ENCODE data around the gene CCL23.

- TF ChIP-seq FOS (IDR thresholded peaks at IDR 0.05; ENCODE audit: borderline replicate concordance, insufficient read depth, low read length), result no peak
- TF ChIP-seq POLR2AphosphoS5 (IDR thresholded peaks at IDR 0.05; ENCODE audit: insufficient read depth, low read depth, low read length), result no peak
- TF ChIP-seq CTCF (IDR thresholded peaks at IDR 0.05; ENCODE audit: extremely low read depth in 1 of 2, insufficient read depth in 1 of 2, low read depth in 1 of 2, low read length in 2 of 2), result no peak
- TF ChIP-seq MAX (IDR thresholded peaks at IDR 0.05; ENCODE audit: insufficient read depth, insufficient read length), result no peak
- no peak for TF ChIP-seq POLR2A (IDR thresholded peaks at IDR 0.05; ENCODE audit: low read depth, low read length)
- no peak for TF ChIP-seq EZH2 (IDR thresholded peaks at IDR 0.05; ENCODE audit: borderline replicate concordance, low read depth, low read length, severe bottlenecking)
- no peak for TF ChIP-seq GATA2 (IDR thresholded peaks at IDR 0.05; ENCODE audit: insufficient read depth, insufficient read length, low read depth, low read length)
- TF ChIP-seq JUN (IDR thresholded peaks at IDR 0.05; ENCODE audit: borderline replicate concordance, insufficient read depth, insufficient read length, low read depth), result no peak
Observed at GRCh38 chr17:35977509-35977908, 40.3 kb downstream of the CCL23 start.

Measured in endothelial cell of umbilical vein (primary cell).